Pulmonary artery endothelial cell (primary cell): Measurements from ENCODE around the gene CCDC141. TPM values are rescaled to one million over a fixed set of nuclear protein-coding genes. Genes with fewer than 3 reads are reported as not detected.

Experiments
- DNase-seq: peaks from one replicate; pipeline ENCODE4 v3.0.0-alpha.2; 2011; ENCODE audit warnings: low read depth, low spot score
- total RNA-seq: library from RNA; depleted of rRNA; stranded (reverse); fragments of >200 nt; gene quantifications from 2 replicates; pipeline ENCODE4 v1.2.3, GENCODE V29; 2014

CCDC141 gene
- total RNA-seq, 1 donor from 2014 or later, result under 0.01 TPM

DNA sequence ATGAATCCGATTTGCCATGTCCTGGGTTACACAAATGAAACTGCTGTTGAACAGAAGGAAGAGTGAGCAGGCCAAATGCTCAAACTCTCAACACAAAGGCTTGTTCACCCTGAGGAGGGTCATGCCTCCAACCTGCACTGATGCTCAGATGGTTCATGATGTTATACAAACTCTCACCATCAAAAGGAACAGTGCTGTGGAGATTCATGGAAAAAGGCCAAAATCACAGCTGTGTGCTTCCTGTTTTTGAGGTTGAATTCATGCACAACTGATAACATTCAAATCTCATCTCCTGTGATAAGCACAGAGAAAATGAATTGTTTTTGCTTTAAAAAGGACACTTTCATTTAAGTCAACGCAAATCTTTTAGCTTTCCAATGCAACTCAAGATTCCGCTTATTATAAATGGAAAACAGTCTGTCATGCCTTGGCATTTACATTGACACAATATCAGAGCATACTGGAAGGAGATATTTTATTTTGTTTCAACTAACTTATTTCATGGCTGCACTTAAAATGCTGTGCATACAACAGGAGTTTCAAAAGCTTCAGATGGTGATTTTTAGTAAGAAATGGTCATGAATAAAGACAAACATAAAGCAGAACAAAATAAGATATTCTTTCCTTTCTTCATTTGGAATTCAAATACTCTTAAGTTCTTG, 220.5 kb downstream of the CCDC141 start:
- peak; percentile 81 for DNase-seq

DNA sequence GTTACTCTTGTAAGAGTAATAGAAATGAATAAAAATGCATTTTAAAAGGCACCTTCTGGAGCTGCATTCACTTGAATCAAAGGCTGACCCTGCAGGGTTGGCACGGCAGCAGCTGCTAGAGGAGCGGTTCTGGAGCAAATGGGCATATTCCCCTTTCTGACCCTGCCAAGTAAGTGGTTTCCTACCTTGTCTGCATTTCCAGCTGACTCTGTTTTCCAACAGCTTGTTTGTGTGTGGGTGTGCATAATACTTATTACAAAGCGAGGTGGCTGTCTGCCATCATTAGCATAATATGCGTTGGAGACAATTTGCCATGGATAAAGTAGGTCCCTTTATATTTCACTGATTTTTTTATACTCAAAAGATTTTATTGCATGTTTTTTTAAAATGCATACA, 221.5 kb downstream of the CCDC141 start:
- DNase-seq, result no peak

DNA sequence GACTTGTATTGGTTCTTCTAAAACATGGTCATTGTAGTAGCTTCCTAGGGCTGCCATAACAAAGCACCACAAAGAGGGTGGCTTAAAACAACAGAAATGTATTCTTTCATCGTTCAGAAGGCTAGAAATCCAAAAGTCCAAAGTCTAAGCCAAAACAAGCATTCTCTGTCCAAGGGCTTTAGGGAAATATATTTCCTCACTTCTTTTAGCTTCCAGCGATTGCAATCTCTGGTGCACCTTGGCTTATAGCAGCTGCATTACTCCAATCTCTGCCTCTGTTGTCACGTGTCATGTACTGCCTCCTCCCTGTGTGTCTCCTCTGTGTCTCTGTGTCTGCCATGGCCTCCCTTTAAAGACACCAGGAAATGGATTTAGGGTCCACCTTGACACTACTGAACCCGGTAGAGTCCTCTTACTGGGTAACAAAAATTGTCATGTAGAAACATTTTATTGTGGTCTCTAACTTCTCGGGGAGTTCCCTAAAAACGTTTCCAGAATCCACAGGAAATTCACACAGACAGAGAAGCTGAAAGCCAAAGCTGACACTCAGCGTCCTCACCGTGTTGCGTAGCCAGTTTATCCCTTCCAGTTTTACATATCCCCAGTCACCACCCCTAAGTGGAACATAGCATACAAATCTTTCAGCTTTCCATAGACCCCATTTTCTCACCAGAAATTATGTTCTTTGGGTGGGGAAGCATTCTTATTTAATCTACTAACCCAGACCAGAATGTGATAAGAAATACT, 222.0 kb downstream of the CCDC141 start:
- no peak for DNase-seq

DNA sequence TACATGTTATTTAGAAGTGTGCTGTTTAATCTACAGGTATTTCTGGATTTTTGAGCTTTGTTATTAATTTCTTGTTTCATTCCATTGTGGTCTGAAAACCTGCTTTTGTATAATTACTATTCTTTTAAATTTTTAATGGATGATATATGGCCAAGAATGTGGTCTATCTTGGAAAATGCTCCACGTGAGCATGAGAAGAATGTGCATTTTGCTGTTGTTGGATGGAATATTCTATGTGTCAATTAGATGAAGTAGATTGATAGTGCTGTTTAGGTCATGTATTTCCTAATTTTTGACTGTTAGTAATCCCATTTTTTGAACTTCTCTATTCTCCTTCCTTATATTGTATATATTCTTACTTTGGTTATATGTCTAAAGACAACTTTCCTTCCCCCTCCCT, 222.8 kb downstream of the CCDC141 start:
- no peak for DNase-seq

DNA sequence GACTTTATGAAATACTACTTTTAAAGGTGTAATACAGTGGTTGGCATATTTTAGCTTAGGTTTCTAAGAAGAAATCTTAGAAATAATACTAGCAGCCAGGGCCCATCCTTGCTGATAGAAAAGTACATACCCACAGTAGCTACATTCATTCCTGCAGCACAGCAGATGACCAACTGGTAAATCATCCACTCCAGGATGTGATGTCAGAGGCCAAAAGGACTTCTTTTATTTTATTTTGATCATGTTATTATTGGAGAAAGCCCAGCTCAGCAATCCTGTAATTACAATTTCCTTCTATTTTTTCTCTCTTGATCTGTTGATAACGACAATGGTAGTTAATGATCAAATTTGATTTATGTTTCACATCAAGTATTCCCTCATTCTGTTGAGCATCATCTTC, 224.8 kb downstream of the CCDC141 start:
- peak; percentile 75 for DNase-seq

DNA sequence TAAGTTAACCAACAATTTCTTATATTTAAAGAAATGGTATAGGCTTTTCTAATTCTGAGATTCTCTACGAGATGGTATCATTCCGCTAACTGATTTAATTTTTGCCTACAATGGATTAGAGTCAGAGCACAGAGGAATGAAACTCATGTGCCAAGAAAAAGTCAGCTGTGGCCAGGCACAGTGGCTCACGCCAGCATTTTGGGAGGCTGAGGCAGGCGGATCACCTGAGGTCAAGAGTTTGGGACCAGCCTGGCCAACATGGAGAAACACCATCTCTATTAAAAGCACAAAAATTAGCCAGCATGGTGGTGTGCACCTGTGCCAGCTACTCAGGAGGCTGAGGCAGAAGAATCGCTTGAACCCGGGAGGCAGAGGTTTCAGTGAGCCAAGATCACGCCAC, 225.8 kb downstream of the CCDC141 start:
- DNase-seq, result no peak

DNA sequence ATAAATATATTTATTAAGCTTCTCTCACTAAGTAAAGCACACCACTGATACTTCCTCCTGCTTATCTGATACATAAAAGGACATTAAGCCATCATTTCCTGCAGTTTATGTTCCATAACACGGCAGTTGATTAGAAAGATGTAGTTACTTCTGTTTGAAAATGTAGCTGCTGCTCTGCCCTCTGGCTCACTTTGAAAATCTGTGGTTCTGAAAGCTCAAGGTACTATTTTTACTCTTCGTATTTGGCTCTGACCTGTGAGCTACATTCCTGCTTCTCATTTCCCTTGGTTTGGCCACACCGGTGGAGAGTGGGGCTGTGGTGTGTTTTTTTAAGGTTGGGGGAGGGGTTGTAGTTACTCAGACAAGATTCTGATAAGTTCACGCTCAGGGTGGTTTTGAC, 229.9 kb downstream of the CCDC141 start:
- no peak for DNase-seq

DNA sequence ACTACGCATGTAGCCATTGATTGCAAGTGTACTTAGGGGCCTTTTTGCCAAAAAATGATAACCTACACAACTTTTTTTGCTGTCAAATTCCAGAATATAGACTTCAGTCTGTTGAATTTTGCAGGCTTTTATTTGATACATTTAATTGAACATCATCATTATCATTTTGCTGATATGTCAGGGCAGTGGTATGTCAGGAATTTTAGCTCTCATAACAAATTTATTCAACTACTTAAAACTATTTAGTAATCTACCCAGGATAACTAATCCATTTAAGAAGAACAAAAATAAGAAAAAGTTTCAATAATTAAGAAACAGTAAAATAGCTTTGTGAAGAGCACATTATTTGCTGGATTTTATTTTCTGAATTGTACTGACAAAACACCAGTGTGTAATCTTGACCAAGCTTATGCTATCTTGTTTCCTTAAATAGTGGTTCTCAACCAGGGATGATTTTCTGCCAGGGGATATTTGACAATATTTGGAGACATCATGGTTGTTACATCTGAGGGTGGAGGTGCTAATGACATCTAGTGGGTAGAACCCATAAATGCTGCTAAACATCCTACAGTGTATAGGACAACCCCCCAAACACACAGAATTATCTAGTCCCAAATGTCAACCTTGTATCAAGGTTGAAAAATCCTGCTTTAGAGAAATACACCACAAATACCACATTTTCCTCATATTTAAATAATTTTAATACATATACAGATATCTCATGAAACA, 230.6 kb downstream of the CCDC141 start:
- no peak for DNase-seq

DNA sequence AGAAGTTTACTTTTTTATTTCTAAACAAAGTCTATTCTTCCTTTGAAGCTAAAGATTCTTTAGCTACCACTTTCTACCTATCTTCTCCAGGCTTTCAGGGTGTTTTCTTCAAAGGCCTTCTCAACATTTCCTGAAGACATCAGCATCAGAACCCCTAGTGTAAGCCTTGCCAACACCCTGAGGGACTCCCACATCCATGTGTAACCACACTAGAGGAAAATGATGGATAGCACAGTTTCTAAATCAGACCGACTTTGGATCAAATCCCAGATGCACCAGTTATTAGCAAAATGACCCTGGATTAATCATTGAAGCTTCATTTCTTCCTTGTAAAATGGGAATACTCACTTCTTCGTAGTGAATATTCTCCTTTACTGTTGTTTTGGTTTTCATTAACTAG, 238.0 kb downstream of the CCDC141 start:
- no peak for DNase-seq

DNA sequence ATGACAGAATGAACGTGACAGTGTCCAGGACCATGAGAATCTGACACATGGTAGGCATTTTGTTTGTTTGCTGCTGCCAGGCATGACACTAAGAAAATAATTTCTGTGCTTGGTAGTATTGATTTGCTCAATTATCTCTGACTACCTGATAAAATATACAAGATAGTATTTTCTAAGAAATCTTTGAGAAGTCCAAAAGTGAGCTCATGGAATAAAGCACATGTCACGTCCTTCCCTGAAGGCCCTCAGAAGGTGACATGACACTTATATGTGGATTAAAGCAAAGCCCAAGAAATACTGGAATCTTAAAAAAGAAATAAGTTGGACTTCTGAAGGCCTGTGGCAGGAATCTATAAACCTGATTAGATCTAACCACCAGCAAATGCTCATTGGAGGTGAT, 238.9 kb downstream of the CCDC141 start:
- no peak for DNase-seq

DNA sequence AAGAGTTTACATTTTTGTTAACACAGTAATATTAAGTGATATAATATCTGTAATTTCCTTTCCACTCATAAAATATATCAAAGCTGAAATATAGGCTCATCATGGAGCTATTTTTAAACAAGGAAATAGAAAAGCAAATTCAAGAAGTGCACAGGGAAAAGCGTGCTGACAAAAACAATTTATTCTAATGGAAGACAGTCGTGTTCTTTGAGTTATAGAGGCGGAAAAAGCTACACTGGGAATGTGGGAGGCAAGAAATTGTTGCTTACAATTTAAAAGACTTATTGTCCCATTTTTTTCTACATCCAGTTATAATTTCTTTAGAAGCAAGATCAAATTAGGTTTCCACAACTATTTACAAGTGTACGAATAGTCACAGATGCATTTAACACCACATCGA, 239.5 kb downstream of the CCDC141 start:
- DNase-seq, result no peak

DNA sequence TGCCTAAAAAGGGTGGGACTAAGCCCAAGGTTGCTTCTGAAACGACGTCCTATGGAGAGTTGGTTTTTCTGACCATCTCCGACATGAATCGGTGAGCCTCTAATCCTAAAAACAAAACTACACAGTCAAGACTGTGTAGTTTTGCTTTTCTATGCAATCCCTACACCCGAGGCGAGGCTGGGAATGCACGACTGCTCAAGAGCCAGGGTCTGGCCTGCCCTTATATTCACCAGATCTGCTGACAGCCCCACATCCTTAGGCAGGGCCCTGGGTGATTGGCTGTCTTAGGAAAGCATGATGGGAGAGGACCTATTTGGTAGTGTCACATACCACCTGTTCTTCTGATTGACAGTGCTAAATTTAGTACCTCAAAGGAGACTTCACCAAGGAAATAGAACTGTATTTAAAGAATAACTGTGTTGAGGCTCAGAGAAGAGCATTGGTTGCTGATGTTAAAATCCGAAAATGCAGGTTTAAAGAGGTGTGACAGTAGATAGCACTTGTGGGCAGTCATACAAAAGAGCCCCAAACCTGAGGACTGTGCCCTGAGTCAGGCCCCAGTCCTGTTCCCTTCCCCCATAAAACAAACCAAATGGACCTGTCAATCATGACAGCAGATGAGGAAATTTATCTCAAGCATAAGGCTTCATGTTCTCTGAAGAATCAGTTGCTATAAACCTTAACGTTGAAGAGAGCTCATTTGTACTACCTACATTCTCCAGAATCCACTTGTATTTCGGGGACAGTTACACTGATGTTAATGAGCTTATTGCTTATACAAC, 242.5 kb downstream of the CCDC141 start, which contains the start of gene TTN:
Gene TTN, minus strand, starts transcription at position 197 of the 782 bp plus-strand sequence. CDS start 2,781 bp downstream, outside the sequence.
- no peak for DNase-seq

DNA sequence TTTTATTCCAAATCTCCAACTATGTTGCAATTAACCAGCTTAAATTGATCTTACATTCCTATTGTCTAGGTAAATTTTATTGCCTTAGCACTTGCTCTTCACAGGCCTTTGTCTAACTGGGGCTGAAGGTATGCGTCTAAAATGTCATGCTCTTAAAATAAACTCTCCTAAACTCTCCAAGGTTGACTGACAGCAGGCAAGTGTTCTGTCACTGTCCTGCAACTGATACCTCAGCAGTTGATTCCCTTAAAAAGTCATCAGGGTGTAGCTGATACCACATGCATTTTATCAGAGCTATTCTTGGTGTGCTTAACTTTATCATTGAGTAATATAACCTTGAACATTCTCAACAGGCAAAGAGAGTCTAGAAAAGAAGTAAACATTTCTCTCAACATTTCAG, 243.4 kb downstream of the CCDC141 start:
- no peak for DNase-seq

DNA sequence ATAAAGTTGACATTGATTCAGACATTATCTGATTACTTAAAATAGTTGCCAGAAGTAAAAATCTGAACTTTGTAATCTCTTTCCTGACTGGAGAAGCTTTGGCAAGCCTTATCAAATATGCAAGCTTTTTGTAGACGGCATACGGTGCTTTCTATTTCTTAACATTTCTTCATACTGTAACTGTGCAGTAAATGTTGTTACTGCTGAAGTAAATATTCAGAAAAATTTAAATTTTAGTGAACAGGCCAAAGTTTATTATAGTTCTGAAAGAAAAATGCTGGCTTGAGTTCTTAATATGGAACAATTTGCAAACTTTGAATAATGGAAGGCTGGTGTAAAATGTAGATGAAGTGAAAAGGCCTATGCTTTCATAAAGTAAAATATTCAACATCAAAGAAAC, 244.5 kb downstream of the CCDC141 start:
- DNase-seq, result no peak

DNA sequence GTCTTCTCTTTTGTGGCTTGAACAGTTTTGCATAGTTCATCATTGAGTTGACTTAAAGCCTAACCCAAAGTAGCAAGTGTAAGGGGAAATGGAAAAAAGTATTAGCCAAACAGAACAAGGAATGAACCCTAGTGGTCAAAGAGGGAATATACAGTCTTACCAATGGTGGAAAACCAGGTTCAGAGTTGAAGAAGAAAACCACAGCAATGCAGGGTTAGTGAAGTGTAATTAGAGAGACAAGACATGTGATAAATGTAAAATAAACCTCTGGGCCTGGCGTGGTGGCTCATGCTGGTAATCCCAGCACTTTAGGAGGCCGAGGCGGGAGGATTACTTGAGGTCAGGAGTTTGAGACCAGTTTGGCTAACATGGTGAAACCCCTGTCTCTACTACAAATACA, 245.1 kb downstream of the CCDC141 start:
- DNase-seq, result no peak

DNA sequence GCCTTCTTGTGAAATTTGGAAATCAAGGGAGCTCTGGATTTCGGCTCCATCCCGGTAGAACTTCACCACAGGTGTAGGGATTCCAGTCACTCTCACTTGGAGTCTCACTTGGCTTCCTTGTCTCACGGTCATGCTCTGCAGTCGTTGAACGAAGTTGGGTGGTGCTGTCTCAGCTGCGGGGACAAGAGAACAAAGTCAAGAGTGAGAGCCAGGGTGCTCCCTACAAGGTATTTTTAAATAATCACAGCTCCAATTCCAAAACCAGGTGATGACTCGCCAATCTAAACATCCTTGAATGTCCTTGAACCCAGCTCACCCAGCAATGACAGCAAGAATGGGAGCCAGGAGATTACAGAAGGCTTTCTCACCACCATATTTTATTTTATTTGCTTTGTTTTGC, 249.4 kb downstream of the CCDC141 start:
- no peak for DNase-seq

DNA sequence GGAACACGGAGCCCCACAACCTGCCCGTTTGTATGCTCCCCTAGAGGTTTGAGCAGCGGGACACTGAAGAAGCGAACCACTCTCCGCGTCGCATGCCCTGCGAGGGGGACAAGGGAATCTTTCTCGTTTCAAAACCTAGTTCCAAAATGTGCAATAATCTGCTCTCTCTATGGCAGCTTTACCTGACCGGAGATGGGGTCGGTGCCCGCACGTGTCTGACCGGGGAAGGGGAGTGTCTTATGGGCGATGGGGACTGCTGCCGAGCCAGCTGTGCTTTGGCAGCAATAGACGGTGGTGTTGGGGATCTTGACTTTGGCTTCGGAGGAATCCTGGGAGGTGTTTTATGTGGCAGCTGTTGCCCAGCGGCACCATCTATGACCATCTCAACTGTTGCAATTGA, 250.6 kb downstream of the CCDC141 start:
- DNase-seq, result no peak

DNA sequence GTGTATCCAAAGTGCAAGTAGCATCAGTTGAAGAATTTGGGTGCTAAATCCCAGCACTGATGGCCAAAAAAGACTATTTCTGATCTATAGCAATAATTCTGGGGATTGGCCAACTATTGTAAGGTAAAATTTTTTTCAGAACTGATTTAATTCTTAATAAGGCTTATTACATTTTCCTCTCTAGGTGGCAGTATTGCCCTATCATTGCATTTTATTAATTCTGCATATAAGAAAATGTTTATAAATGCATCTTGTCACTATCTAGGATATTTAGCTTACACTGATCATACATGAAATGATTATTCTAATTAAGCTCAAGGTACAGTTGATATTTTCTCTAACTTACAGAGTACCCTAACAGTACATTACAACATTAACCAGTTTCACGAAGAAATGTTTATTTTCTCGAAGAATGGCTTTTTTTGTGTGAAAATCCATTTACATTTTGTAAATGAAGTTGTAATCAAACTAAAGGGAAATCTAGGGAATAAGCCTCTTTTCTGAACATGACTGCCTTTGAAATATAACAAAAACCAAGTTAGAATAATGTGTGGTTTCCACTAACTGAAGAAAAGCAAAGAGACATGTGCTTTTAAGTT, 253.8 kb downstream of the CCDC141 start:
- DNase-seq, result peak; percentile 13

DNA sequence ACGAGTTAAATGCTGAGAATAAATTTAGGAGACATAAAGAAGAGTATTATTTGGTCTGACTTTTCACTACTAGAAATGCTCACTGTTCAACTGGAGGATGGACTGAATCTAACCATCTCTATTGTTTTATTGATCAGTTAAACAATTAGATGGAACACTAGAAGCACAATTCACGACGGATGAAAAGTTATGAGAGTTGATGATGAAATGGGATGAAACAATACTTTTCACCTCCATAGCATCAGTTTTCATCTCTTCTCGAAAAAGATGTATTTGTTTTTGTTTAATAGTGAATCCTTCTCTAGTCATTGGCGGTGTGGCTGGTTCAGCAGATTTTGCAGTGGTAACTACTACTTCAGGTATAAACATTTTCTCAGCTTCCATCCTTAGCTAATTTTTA, 262.0 kb downstream of the CCDC141 start:
- no peak for DNase-seq

DNA sequence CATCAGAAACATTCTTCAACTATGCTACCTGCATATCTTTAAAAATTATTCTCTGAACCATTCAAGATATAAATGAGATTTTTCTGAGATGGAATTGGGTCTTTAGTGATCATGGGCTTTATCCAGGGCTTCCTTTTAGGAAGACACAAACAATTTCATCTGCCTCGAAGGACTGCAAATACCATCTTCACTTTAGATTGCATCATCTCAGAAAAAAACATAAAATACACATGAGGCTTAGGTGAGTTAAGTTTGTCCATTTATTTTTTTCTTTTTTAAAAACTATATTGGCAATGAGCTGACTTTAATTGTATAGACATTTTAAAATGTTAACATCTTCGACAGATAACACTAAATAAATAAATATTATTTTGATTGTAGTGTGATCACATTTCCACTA, 262.8 kb downstream of the CCDC141 start:
- no peak for DNase-seq

DNA sequence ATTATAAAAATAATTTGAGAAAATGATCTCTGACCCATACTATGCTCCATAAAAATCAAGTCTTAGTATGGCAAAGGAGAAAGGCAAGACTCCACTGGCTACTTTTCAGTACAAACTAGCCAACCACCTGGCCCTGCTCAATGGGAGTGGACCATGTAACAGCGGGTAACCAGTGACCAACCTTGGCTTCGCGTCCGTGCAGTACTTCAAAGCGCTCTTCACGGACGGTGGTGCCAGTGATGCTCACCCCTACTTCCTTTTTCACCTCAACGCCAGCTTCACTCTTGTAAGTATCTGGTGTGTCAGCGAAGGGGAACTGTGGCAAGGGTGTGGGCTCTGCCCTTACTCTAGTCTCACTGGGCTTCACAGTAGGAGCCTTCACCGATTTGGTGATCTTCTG, 266.0 kb downstream of the CCDC141 start:
- no peak for DNase-seq
